Measurements from ENCODE around the gene PSME2.

DNA sequence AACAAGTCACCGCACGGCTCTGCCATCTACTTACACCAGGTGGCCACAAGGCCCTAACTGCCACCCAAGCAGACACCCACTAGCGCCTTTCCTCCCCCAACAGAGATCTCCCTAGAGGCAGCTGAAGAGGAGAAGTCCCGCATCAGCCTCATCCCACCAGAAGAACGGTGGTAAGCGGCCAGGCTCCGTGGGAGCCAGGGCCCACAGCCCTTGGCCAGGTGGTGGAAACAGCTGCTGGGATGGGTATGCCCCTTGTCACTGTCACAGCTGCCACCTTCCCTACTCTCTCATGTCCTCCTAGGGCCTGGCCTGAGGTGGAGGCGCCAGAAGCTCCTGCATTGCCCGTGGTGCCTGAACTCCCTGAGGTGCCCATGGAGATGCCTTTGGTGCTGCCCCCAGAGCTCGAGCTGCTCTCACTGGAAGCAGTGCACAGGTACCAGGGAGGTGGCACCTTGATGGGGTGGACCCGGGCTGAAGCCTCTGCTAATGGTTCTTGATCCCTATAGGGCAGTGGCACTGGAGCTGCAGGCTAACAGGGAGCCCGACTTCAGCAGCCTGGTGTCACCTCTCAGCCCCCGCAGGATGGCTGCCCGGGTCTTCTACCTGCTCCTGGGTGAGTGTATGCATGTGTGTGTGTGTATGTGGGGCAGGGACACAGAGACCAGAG lies 33.0 kb upstream of the PSME2 start:
- TF ChIP-seq, protein P1, sequence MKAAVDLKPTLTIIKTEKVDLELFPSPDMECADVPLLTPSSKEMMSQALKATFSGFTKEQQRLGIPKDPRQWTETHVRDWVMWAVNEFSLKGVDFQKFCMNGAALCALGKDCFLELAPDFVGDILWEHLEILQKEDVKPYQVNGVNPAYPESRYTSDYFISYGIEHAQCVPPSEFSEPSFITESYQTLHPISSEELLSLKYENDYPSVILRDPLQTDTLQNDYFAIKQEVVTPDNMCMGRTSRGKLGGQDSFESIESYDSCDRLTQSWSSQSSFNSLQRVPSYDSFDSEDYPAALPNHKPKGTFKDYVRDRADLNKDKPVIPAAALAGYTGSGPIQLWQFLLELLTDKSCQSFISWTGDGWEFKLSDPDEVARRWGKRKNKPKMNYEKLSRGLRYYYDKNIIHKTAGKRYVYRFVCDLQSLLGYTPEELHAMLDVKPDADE (IDR thresholded peaks at IDR 0.05), result no peak
- TF ChIP-seq, protein P2, sequence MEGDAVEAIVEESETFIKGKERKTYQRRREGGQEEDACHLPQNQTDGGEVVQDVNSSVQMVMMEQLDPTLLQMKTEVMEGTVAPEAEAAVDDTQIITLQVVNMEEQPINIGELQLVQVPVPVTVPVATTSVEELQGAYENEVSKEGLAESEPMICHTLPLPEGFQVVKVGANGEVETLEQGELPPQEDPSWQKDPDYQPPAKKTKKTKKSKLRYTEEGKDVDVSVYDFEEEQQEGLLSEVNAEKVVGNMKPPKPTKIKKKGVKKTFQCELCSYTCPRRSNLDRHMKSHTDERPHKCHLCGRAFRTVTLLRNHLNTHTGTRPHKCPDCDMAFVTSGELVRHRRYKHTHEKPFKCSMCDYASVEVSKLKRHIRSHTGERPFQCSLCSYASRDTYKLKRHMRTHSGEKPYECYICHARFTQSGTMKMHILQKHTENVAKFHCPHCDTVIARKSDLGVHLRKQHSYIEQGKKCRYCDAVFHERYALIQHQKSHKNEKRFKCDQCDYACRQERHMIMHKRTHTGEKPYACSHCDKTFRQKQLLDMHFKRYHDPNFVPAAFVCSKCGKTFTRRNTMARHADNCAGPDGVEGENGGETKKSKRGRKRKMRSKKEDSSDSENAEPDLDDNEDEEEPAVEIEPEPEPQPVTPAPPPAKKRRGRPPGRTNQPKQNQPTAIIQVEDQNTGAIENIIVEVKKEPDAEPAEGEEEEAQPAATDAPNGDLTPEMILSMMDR (conservative IDR thresholded peaks at IDR 0.05; ENCODE audit: low read depth in 2 of 2), result no peak
- TF ChIP-seq CREB1 (CRISPR knock-in tag; IDR thresholded peaks at IDR 0.05; ENCODE audit: low read depth) (no peak), ZNF114 (CRISPR knock-in tag; IDR thresholded peaks at IDR 0.05) (no peak), EZH2 (IDR thresholded peaks at IDR 0.05; ENCODE audit: low read depth, unreplicated experiment) (no peak), JUNB (IDR thresholded peaks at IDR 0.05; ENCODE audit: unreplicated experiment) (no peak)
